ENCODE data around the gene POLR1A.

The POLR1A gene

GRCh38 chr2:86019121-86019520 is 86.6 kb downstream of the POLR1A start:
- no peak for DNase-seq

GRCh38 chr2:86017901-86018896 is 87.5 kb downstream of the POLR1A start:
- DNase-seq = no peak

GRCh38 chr2:86016581-86016980 is 89.1 kb downstream of the POLR1A start:
- DNase-seq = no peak

GRCh38 chr2:86015699-86016098 is 90.0 kb downstream of the POLR1A start:
- DNase-seq = no peak

- no peak for DNase-seq
Measured at GRCh38 chr2:86015006-86015405, 90.7 kb downstream of the POLR1A start.

- DNase-seq = no peak
Measured at GRCh38 chr2:86014493-86014892, 91.2 kb downstream of the POLR1A start.

GRCh38 chr2:86012007-86012712 is 93.5 kb downstream of the POLR1A start:
- no peak for DNase-seq

GRCh38 chr2:86011449-86011941 is 94.2 kb downstream of the POLR1A start:
- no peak for DNase-seq

GRCh38 chr2:86010083-86010482 is 95.6 kb downstream of the POLR1A start:
- DNase-seq = no peak

- no peak for DNase-seq
Measured at GRCh38 chr2:86006524-86006923, 99.2 kb downstream of the POLR1A start.

- no peak for DNase-seq
Measured at GRCh38 chr2:86003967-86004366, 101.7 kb downstream of the POLR1A start.

GRCh38 chr2:86003104-86003503 is 102.6 kb downstream of the POLR1A start:
- DNase-seq = no peak

- no peak for DNase-seq
Measured at GRCh38 chr2:86002375-86002774, 103.3 kb downstream of the POLR1A start.

GRCh38 chr2:86001326-86001725 is 104.4 kb downstream of the POLR1A start:
- no peak for DNase-seq

- DNase-seq = no peak
Measured at GRCh38 chr2:86000938-86001312, 104.8 kb downstream of the POLR1A start.

GRCh38 chr2:86000131-86000937 is 105.4 kb downstream of the POLR1A start:
- peak in 1 of 2 donors; percentile 17 for DNase-seq

- DNase-seq = peak; percentile 62 to 83
Measured at GRCh38 chr2:85999061-85999831, 106.4 kb downstream of the POLR1A start.

- DNase-seq = peak in 1 of 2 donors; percentile 51
Measured at GRCh38 chr2:85998071-85998991, 107.4 kb downstream of the POLR1A start.

- DNase-seq = no peak
Measured at GRCh38 chr2:85997017-85997970, 108.4 kb downstream of the POLR1A start.

- no peak for DNase-seq
Measured at GRCh38 chr2:85996591-85996990, 109.1 kb downstream of the POLR1A start.

Data from CD4-positive, alpha-beta T cell treated with Interferon alpha-2 for 1 hour (primary cell).